KMS-11 (cell line): ENCODE results near the gene MIDN.

Experiments
- H2AFZ ChIP-seq: fragments of 200-600 bp; sonication (generic); 2 replicates; pipeline ENCODE4 v1.6.1; 2016; ENCODE audit warnings: antibody characterized with exemption, mixed run types, low read depth
- H3K27ac ChIP-seq: fragments of 200-600 bp; sonication (generic); 2 replicates; pipeline ENCODE4 v1.6.1; 2016; ENCODE audit warnings: mild to moderate bottlenecking, mixed run types
- H3K27me3 ChIP-seq: fragments of 200-600 bp; sonication (generic); 2 replicates; pipeline ENCODE4 v1.6.1; 2017; ENCODE audit warnings: mild to moderate bottlenecking, low read depth, mixed run types, moderate library complexity; ENCODE audit not compliant: insufficient read depth
- H3K36me3 ChIP-seq: fragments of 200-600 bp; sonication (generic); 2 replicates; pipeline ENCODE4 v1.6.1; 2017; ENCODE audit warnings: mild to moderate bottlenecking, mixed run types; ENCODE audit not compliant: insufficient read depth
- H3K4me1 ChIP-seq: fragments of 200-600 bp; sonication (generic); 2 replicates; pipeline ENCODE4 v1.6.1; 2016; ENCODE audit warnings: mild to moderate bottlenecking, low read depth, mixed run types; ENCODE audit not compliant: poor library complexity, severe bottlenecking
- H3K4me2 ChIP-seq: fragments of 200-600 bp; sonication (generic); 2 replicates; pipeline ENCODE4 v1.7.0; 2016; ENCODE audit warnings: mild to moderate bottlenecking, mixed run types
- H3K4me3 ChIP-seq: fragments of 200-600 bp; sonication (generic); IDR thresholded peaks from 2 replicates; pipeline ENCODE4 v1.6.1; 2017; ENCODE audit warnings: low read depth, low read length, mixed read lengths; ENCODE audit not compliant: insufficient read depth
- H3K79me2 ChIP-seq: fragments of 200-600 bp; sonication (generic); 2 replicates; pipeline ENCODE4 v1.6.1; 2016; ENCODE audit warnings: low read depth, mixed run types; ENCODE audit not compliant: insufficient read depth
- H3K9ac ChIP-seq: fragments of 200-600 bp; sonication (generic); 2 replicates; pipeline ENCODE4 v1.6.1; 2016; ENCODE audit warnings: mild to moderate bottlenecking, mixed run types
- H4K20me1 ChIP-seq: fragments of 200-600 bp; sonication (generic); 2 replicates; pipeline ENCODE4 v1.6.1; 2016; ENCODE audit warnings: mild to moderate bottlenecking, mixed run types; ENCODE audit not compliant: insufficient read depth
- CTCF ChIP-seq: fragments of 200-600 bp; sonication (generic); conservative IDR thresholded peaks from 2 replicates; pipeline ENCODE4 v1.6.1; 2017; ENCODE audit warnings: low read depth, mild to moderate bottlenecking, antibody characterized with exemption, low read length, moderate library complexity, mixed read lengths

MIDN gene

GRCh38 chr19:1284293-1284978, 36.1 kb downstream of the MIDN start:
- Histone ChIP-seq H3K27ac (no peak overlapping the region), H3K79me2 (no peaks in the 10 kb centered on the region), H2AFZ (no peak overlapping the region), H3K4me3 (no peak overlapping the region), H3K27me3 (peaks cover 55% of the 10 kb centered on the region), H3K9ac (no peak overlapping the region), H3K4me2 (no peak overlapping the region), H3K36me3 (no peaks in the 10 kb centered on the region), H4K20me1 (no peaks in the 10 kb centered on the region), H3K4me1 (no peaks in the 10 kb centered on the region)
- TF ChIP-seq CTCF: no peak

- Histone ChIP-seq H3K27ac (no peak overlapping the region), H3K4me2 (no peak overlapping the region), H3K79me2 (no peaks in the 10 kb centered on the region), H3K27me3 (peaks cover 62% of the 10 kb centered on the region), H3K4me1 (no peaks in the 10 kb centered on the region), H4K20me1 (no peaks in the 10 kb centered on the region), H3K9ac (no peak overlapping the region), H3K4me3 (no peak overlapping the region), H2AFZ (no peak overlapping the region), H3K36me3 (no peaks in the 10 kb centered on the region)
- TF ChIP-seq CTCF: no peak
Measured at GRCh38 chr19:1284979-1285736, 36.8 kb downstream of the MIDN start.

- H3K4me3 ChIP-seq: no peak within 1 kb of the TSS
- H2AFZ ChIP-seq: no peak within 1 kb of the TSS
- no peaks in the 10 kb centered on the region for H3K36me3 ChIP-seq
- peaks cover 69% of the 10 kb centered on the region for H3K27me3 ChIP-seq
- TF ChIP-seq CTCF: no peak
- H3K4me1 ChIP-seq: no peaks in the 10 kb centered on the region
- H3K27ac ChIP-seq: no peak within 1 kb of the TSS
- no peak within 1 kb of the TSS for H3K4me2 ChIP-seq
- H4K20me1 ChIP-seq: no peaks in the 10 kb centered on the region
- H3K9ac ChIP-seq: no peak within 1 kb of the TSS
- H3K79me2 ChIP-seq: no peaks in the 10 kb centered on the region
Measured at GRCh38 chr19:1285737-1286360, 37.5 kb downstream of the MIDN start, which contains the start of gene EFNA2. Gene EFNA2, plus strand, starts transcription at chr19:1285873. Its CDS starts 296 bp downstream, at chr19:1286169.

- TF ChIP-seq CTCF: no peak
- Histone ChIP-seq H3K36me3 (no peaks in the 10 kb centered on the region), H2AFZ (no peak overlapping the region), H3K4me2 (no peak overlapping the region), H3K4me3 (no peak overlapping the region), H3K27me3 (peaks cover 78% of the 10 kb centered on the region), H3K4me1 (peaks cover 3% of the 10 kb centered on the region), H3K9ac (no peak overlapping the region), H4K20me1 (no peaks in the 10 kb centered on the region), H3K27ac (no peak overlapping the region), H3K79me2 (no peaks in the 10 kb centered on the region)
Measured at GRCh38 chr19:1286487-1287353, 38.3 kb downstream of the MIDN start.
